Smooth muscle cell of the pulmonary artery (primary cell): ENCODE measurements around the gene VWC2. TPM values are rescaled to one million over a fixed set of nuclear protein-coding genes. Genes with fewer than 3 reads are reported as not detected.

Experiments
- total RNA-seq: library from RNA; depleted of rRNA; stranded (reverse); fragments of >200 nt; gene quantifications from 2 replicates; pipeline ENCODE4 v1.2.3, GENCODE V29; 2014

Gene VWC2
- not detected in 2 replicates for total RNA-seq

GRCh38 chr7:49773218-49773935 lies at the start of gene VWC2:
TSS of gene VWC2 (plus strand) at chr7:49773638. CDS start at chr7:49775436, 1,798 bp downstream.

